ENCODE results near the gene PJVK. TPM values are rescaled to one million over a fixed set of nuclear protein-coding genes. Genes with fewer than 3 reads are reported as not detected.

Gene PJVK
- total and polyA plus RNA-seq, 2 donors (not counting 3 experiments of a cell fraction or from before 2014, with no cell fraction given), result 1.3 to 1.4 TPM

DNA sequence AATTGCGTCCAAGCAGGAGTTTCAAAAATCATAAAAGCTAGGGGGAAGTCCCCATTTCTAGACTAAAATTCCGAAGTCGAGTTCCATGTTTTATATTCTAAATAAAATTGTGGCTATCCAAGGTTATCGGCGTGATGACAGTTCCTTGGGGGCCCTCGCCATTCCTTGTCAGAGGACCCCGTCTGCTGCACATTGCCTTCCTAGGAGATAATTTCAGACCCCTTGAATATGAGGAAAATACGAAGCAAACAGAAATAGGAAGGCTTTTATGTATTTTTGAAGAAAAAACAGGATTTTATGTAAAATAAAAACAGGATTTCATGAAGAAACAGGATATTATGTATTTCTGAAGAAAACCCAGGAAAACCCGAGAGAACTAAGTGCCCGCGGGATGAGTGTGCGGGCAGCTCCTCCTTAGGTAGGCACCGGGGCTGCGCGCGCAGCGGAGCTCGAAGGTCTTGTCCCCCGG lies 28.6 kb downstream of the PJVK start:
- TF ChIP-seq POLR2A (IDR thresholded peaks at IDR 0.05; ENCODE audit: low read depth, low read length) (no peak), CTCF (IDR thresholded peaks at IDR 0.05; ENCODE audit: extremely low read depth in 1 of 2, insufficient read depth in 1 of 2, low read depth in 1 of 2, low read length in 2 of 2) (no peak), POLR2AphosphoS5 (IDR thresholded peaks at IDR 0.05; ENCODE audit: insufficient read depth, low read depth, low read length) (no peak), MYC (IDR thresholded peaks at IDR 0.05; ENCODE audit: low read depth, low read length) (no peak), EZH2 (IDR thresholded peaks at IDR 0.05; ENCODE audit: borderline replicate concordance, low read depth, low read length, severe bottlenecking) (no peak), MAX (IDR thresholded peaks at IDR 0.05; ENCODE audit: insufficient read depth, insufficient read length) (no peak), FOS (IDR thresholded peaks at IDR 0.05; ENCODE audit: borderline replicate concordance, insufficient read depth, low read length) (no peak), GATA2 (IDR thresholded peaks at IDR 0.05; ENCODE audit: insufficient read depth, insufficient read length, low read depth, low read length) (no peak)
- dilution Hi-C loops (cut with MboI; ENCODE audit: extremely low pct_ligation_motif_present, low sequenced_read_pairs), result no loop called here

More for the DNA sequence above, 28.6 kb downstream of the PJVK start:
- H3K79me2 ChIP-seq (ENCODE audit: control insufficient read depth, insufficient read depth, low read length), result peaks cover 42% of the 10 kb centered on the region
- no peaks in the 10 kb centered on the region for H3K27me3 ChIP-seq (ENCODE audit: control insufficient read depth in 2 of 2, insufficient read depth in 2 of 2, low read length in 2 of 2)
- peak overlapping the region; percentile 74 for H3K4me2 ChIP-seq (ENCODE audit: insufficient read depth, low read length)
- no peaks in the 10 kb centered on the region for H3K36me3 ChIP-seq (ENCODE audit: control insufficient read depth in 2 of 2, extremely low read depth in 1 of 2, insufficient read depth in 2 of 2, low read length in 2 of 2)
- no peak for DNase-seq (ENCODE audit: low read depth, low spot score)
- intact Hi-C loops (cut with micrococcal nuclease), result loop anchor here (1.0 to 10.0 kb wide), 5 partner anchors 44 to 783 kb away; partner anchors contain the start of gene SESTD1
- POLR2A ChIA-PET, result interaction anchor here (1.4 kb wide), 1 partner anchor 29 kb away, joined by 10 read pairs; the partner anchor contains the start of genes PJVK and PRKRA
- CTCF ChIA-PET, result interaction anchor here (1.2 kb wide), 2 partner anchors 43 to 65 kb away, joined by 3 to 8 read pairs; no protein-coding TSS in a partner anchor
- H4K20me1 ChIP-seq (replicated peaks; ENCODE audit: control insufficient read depth, extremely low read depth, insufficient read depth, low read length), result no peaks in the 10 kb centered on the region
- no peaks in the 10 kb centered on the region for H3K9me3 ChIP-seq (replicated peaks; ENCODE audit: control insufficient read depth, insufficient read depth, low read length)
- no TSS peak for BruUV-seq (replicated peaks)
- H3K9me1 ChIP-seq (replicated peaks; ENCODE audit: control insufficient read depth, extremely low read depth, insufficient read depth, low read length), result no peaks in the 10 kb centered on the region
- FAIRE-seq, result no peak
- peak overlapping the region; percentile 42 for H3K27ac ChIP-seq (ENCODE audit: insufficient read depth, low read depth, low read length)
- H2AFZ ChIP-seq (ENCODE audit: low read depth, low read length), result peak overlapping the region; percentile 11
- peak overlapping the region; percentile 28 for H3K9ac ChIP-seq (replicated peaks; ENCODE audit: extremely low read depth, insufficient read depth, low read length)
- H3K4me3 ChIP-seq (replicated peaks in 1 of 3; ENCODE audit: insufficient read depth in 1 of 3, low read depth in 1 of 3, low read length in 3 of 3), result peak overlapping the region in 2 of 3 experiments; percentile 51 to 62
- H3K4me1 ChIP-seq (ENCODE audit: control insufficient read depth, extremely low read depth, insufficient read depth, low read length), result peaks cover 35% of the 10 kb centered on the region
